GM12878 (cell line): ENCODE measurements around the gene TPD52L2. TPM values are rescaled to one million over a fixed set of nuclear protein-coding genes. Genes with fewer than 3 reads are reported as not detected.
A peak's percentile ranks its signal among the peaks of the same experiment; 100 is the strongest.

Experiments
- ATAC-seq: fragments of 200-7000 bp; cut with Tn5 transposase; 3 replicates; pipeline ENCODE4 v1.9.1; 2020; ENCODE audit warnings: mild to moderate bottlenecking, moderate library complexity
- BruUV-seq: library from RNA; stranded (reverse); fragments of 400-500 nt; replicated peaks from 2 replicates; lab custom pipeline; 2021; lab: Mats Ljungman, UMichigan
- CTCF ChIA-PET: fragments of 300-600 bp; sonication (Branson Sonifier 250); formaldehyde crosslinking; extraction: SDS; loops from one replicate; lab custom pipeline; 2021; ENCODE audit warnings: inconsistent platforms; lab: Yijun Ruan, JAX
- POLR2A ChIA-PET: fragments of 350-600 bp; formaldehyde crosslinking; extraction: SDS; loops from one replicate; lab custom pipeline; 2021; ENCODE audit warnings: inconsistent platforms; lab: Charles Lee
- RAD21 ChIA-PET: fragments of 300-600 bp; sonication (Branson Sonifier 250); formaldehyde crosslinking; loops from one replicate; lab custom pipeline; 2023; ENCODE audit warnings: antibody characterized with exemption; ENCODE audit not compliant: unreplicated experiment; lab: Charles Lee
- SMC1A ChIA-PET: fragments of 300-600 bp; sonication (Branson Sonifier 250); formaldehyde crosslinking; loops from one replicate; lab custom pipeline; 2023; ENCODE audit not compliant: unreplicated experiment, uncharacterized antibody; lab: Charles Lee
- DNase-seq: peaks from one replicate; pipeline ENCODE4 v3.0.0-alpha.2; 2011; ENCODE audit warnings: low read depth, low spot score
- FAIRE-seq: peaks from 3 replicates; lab custom pipeline; 2011; peaks lifted over from hg19 to GRCh38; lab: Jason Lieb, UNC
- H2AFZ ChIP-seq: 2 replicates; pipeline ENCODE4 v1.6.0; 2011; ENCODE audit warnings: low read depth, low read length, control low read depth; ENCODE audit not compliant: control insufficient read depth
- H3K27ac ChIP-seq: 2 replicates; pipeline ENCODE4 v1.5.1; 2011; ENCODE audit warnings: control low read depth; ENCODE audit not compliant: control insufficient read depth, insufficient read depth
- H3K27me3 ChIP-seq, 2 experiments: replicated peaks in 1 of 2; 2 replicates each; pipeline versions ENCODE4 v1.6.0 to v1.6.1; 2011; ENCODE audit warnings: low read length in 1 of 2; ENCODE audit not compliant: control insufficient read depth in 2 of 2, insufficient read depth in 2 of 2
- H3K36me3 ChIP-seq, 2 experiments: 2 replicates each; pipeline ENCODE4 v1.5.1; 2011; ENCODE audit warnings: low read length in 1 of 2; ENCODE audit not compliant: control insufficient read depth in 2 of 2, insufficient read depth in 2 of 2
- H3K4me1 ChIP-seq: 2 replicates; pipeline ENCODE4 v1.6.1; 2011; ENCODE audit warnings: mild to moderate bottlenecking, low read length, moderate library complexity, mixed read lengths; ENCODE audit not compliant: control insufficient read depth, insufficient read depth
- H3K4me2 ChIP-seq: 2 replicates; pipeline ENCODE4 v1.6.0; 2011; ENCODE audit warnings: control low read depth; ENCODE audit not compliant: control insufficient read depth, insufficient read depth
- H3K4me3 ChIP-seq: fragments of 200-600 bp; sonication (generic); 2 replicates; pipeline ENCODE4 v1.5.1; 2016
- H3K79me2 ChIP-seq: 2 replicates; pipeline ENCODE4 v1.6.0; 2011; ENCODE audit warnings: low read length; ENCODE audit not compliant: control insufficient read depth, insufficient read depth
- H3K9ac ChIP-seq: 2 replicates; pipeline ENCODE4 v1.8.0; 2011; ENCODE audit warnings: low read length, control low read depth, mixed read lengths; ENCODE audit not compliant: control insufficient read depth, insufficient read depth
- H3K9me3 ChIP-seq: replicated peaks from 3 replicates; pipeline ENCODE4 v1.5.1; 2011; ENCODE audit warnings: mild to moderate bottlenecking, low read length; ENCODE audit not compliant: control insufficient read depth, insufficient read depth
- H4K20me1 ChIP-seq: 2 replicates; pipeline ENCODE4 v1.6.0; 2011; ENCODE audit not compliant: control insufficient read depth, insufficient read depth
- GABPA ChIP-seq: IDR thresholded peaks from 2 replicates; pipeline ENCODE4 v1.6.1; 2014; ENCODE audit warnings: antibody characterized with exemption, low read depth, mild to moderate bottlenecking, inconsistent platforms
- MEF2B ChIP-seq: fragments of 450-650 bp; IDR thresholded peaks from 2 replicates; pipeline ENCODE4 v1.6.1; 2018; ENCODE audit warnings: mild to moderate bottlenecking, moderate library complexity; ENCODE audit not compliant: partially characterized antibody, poor library complexity, severe bottlenecking
- POU2F2 ChIP-seq: IDR thresholded peaks from 3 replicates; pipeline ENCODE4 v1.6.1; 2011; ENCODE audit warnings: low read depth, mild to moderate bottlenecking, low read length, borderline replicate concordance
- RAD21 ChIP-seq: IDR thresholded peaks from 2 replicates; pipeline ENCODE4 v1.6.1; 2011; ENCODE audit warnings: mild to moderate bottlenecking, low read depth, low read length, moderate library complexity; ENCODE audit not compliant: insufficient read depth
- RUNX3 ChIP-seq: IDR thresholded peaks from 2 replicates; pipeline ENCODE4 v1.6.1; 2012; ENCODE audit warnings: low read length, inconsistent platforms
- SMC3 ChIP-seq: IDR thresholded peaks from 2 replicates; pipeline ENCODE4 v1.6.1; 2011; ENCODE audit warnings: low read length, improper control_type of control experiment, borderline replicate concordance
- ZBED1 ChIP-seq: IDR thresholded peaks from 2 replicates; pipeline ENCODE4 v1.6.1; 2016; ENCODE audit warnings: borderline replicate concordance
- WGBS: methylation state at CpG from one replicate; pipeline ENCODE4 v1.1.6; 2016; ENCODE audit warnings: low lambda C conversion rate; ENCODE audit not compliant: insufficient replicate concordance, insufficient coverage; ENCODE audit errors: missing lambda C conversion rate; 5-methylcytosine and 5-hydroxymethylcytosine counted together
- in situ Hi-C: fragments of 300-500 bp; cut with MboI; formaldehyde crosslinking; loops from 9 replicates; pipeline ENCODE4 v1.14.3; 2018; ENCODE audit warnings: mixed read lengths
- intact Hi-C: fragments of 100-400 bp; cut with micrococcal nuclease; formaldehyde crosslinking; loops from one replicate; pipeline ENCODE4 v1.14.2; 2022; ENCODE audit not compliant: unreplicated experiment
- polyA plus RNA-seq, 11 experiments: library from polyadenylated mRNA; depleted of rRNA in 4 of 11; unstranded in 6 of 11; stranded (reverse) in 5 of 11; fragments of >200 nt; fragmentation: Nextera tagmentation in 4 of 11; fragmentation: Illumina TruSeq in 1 of 11; extraction: Ambion mirVana in 4 of 11; extraction: Trizol in 1 of 11; gene quantifications; 1 replicate in 1 of 11; 2 replicates in 10 of 11; pipeline versions ENCODE4 v1.2.1 to v1.2.3, GENCODE V29; 2011 to 2016; ENCODE audit warnings: inconsistent platforms in 2 of 11, missing spikeins in 2 of 11, low read depth in 1 of 11
- total RNA-seq, 4 experiments: library from RNA; depleted of rRNA in 3 of 4; stranded (reverse); fragments of >200 nt in 3 of 4; fragmentation: Illumina TruSeq in 1 of 4; extraction: Trizol in 1 of 4; gene quantifications; 2 replicates each; pipeline versions ENCODE4 v1.2.1 to v1.2.3, GENCODE V29; 2013 to 2021
- TF ChIP-seq, protein P1 (sequence below): fragments of 450-650 bp; IDR thresholded peaks from 2 replicates; pipeline ENCODE4 v1.6.1; 2016; ENCODE audit warnings: mild to moderate bottlenecking
- TF ChIP-seq, protein P2 (sequence below): IDR thresholded peaks from 2 replicates; pipeline ENCODE4 v1.6.1; 2012; ENCODE audit warnings: mild to moderate bottlenecking, low read depth, low read length
- TF ChIP-seq, protein P3 (sequence below): fragments of 450-650 bp; IDR thresholded peaks from 2 replicates; pipeline ENCODE4 v1.6.1; 2017; ENCODE audit warnings: mild to moderate bottlenecking, moderate library complexity

Gene TPD52L2
- total and polyA plus RNA-seq, 10 of the 15 experiments (the other 5 are each of a cell fraction or from before 2014, with no cell fraction given) = 1.6 to 71.0 (median 46.3) TPM

DNA sequence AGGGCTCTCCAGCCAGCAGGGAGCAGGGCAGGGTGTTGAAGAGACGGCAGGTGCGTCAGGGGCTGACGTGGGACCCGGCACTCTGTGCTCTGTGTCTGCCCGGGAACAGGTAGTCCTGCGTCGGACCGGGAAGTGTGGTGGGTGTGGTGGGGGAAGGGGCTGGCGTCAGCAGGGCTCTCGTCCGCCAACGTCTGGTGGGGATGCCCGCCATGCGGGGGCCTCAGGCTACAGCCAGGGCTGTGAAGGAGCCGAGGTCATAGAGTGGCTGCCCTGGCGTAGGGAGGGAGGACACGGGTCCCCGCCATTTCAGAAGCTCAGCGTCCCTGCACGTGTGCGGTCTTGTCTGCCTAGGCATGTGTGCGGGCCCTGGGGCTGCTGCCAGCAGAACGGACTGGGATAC is 55.2 kb downstream of the TPD52L2 start (continued):
- TF ChIP-seq, protein P1, sequence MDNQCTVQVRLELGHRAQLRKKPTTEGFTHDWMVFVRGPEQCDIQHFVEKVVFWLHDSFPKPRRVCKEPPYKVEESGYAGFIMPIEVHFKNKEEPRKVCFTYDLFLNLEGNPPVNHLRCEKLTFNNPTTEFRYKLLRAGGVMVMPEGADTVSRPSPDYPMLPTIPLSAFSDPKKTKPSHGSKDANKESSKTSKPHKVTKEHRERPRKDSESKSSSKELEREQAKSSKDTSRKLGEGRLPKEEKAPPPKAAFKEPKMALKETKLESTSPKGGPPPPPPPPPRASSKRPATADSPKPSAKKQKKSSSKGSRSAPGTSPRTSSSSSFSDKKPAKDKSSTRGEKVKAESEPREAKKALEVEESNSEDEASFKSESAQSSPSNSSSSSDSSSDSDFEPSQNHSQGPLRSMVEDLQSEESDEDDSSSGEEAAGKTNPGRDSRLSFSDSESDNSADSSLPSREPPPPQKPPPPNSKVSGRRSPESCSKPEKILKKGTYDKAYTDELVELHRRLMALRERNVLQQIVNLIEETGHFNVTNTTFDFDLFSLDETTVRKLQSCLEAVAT = no peak
- TF ChIP-seq SMC3 (no peak), ZBED1 (no peak), RUNX3 (no peak), RAD21 (no peak), GABPA (no peak)
- TF ChIP-seq, protein P2, sequence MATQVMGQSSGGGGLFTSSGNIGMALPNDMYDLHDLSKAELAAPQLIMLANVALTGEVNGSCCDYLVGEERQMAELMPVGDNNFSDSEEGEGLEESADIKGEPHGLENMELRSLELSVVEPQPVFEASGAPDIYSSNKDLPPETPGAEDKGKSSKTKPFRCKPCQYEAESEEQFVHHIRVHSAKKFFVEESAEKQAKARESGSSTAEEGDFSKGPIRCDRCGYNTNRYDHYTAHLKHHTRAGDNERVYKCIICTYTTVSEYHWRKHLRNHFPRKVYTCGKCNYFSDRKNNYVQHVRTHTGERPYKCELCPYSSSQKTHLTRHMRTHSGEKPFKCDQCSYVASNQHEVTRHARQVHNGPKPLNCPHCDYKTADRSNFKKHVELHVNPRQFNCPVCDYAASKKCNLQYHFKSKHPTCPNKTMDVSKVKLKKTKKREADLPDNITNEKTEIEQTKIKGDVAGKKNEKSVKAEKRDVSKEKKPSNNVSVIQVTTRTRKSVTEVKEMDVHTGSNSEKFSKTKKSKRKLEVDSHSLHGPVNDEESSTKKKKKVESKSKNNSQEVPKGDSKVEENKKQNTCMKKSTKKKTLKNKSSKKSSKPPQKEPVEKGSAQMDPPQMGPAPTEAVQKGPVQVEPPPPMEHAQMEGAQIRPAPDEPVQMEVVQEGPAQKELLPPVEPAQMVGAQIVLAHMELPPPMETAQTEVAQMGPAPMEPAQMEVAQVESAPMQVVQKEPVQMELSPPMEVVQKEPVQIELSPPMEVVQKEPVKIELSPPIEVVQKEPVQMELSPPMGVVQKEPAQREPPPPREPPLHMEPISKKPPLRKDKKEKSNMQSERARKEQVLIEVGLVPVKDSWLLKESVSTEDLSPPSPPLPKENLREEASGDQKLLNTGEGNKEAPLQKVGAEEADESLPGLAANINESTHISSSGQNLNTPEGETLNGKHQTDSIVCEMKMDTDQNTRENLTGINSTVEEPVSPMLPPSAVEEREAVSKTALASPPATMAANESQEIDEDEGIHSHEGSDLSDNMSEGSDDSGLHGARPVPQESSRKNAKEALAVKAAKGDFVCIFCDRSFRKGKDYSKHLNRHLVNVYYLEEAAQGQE = no peak

DNA sequence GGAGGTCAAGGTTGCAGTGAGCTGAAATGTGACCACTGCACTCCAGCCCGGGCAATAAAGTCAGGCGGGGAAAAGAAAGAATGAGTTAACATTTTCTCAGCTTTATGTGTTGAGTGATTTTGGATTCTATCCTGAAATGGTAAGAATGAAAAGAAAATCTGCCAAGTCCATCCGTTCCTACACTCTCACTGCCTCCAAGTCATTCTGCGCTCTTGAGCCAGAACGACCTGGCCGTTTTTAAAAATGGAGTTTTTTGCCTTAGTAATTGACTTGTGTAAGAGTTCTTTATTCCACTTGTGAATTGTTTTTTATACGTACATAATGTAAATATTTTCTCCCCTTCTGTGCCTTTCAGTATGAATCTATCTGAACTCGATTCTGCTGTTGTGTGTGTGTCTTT is 58.6 kb downstream of the TPD52L2 start:
- Histone ChIP-seq H3K36me3 (peaks cover 7 to 10% of the 10 kb centered on the region in 2 experiments), H2AFZ (no peak overlapping the region), H3K4me3 (no peak overlapping the region), H3K27me3 (no peaks in the 10 kb centered on the region), H3K4me2 (no peak overlapping the region), H3K9me3 (no peaks in the 10 kb centered on the region), H3K4me1 (no peaks in the 10 kb centered on the region), H3K27ac (no peak overlapping the region), H3K79me2 (no peaks in the 10 kb centered on the region), H4K20me1 (no peaks in the 10 kb centered on the region), H3K9ac (no peak overlapping the region)
- no peak for ATAC-seq
- RAD21 ChIA-PET = no interaction called here
- POLR2A ChIA-PET = no interaction called here
- BruUV-seq = no TSS peak
- 92% methylated on average over 8 of the region's 8 CpGs for WGBS
- peak; percentile 7 for FAIRE-seq
- CTCF ChIA-PET = no interaction called here
- TF ChIP-seq POU2F2 (no peak), MEF2B (no peak)
- TF ChIP-seq, protein P3, sequence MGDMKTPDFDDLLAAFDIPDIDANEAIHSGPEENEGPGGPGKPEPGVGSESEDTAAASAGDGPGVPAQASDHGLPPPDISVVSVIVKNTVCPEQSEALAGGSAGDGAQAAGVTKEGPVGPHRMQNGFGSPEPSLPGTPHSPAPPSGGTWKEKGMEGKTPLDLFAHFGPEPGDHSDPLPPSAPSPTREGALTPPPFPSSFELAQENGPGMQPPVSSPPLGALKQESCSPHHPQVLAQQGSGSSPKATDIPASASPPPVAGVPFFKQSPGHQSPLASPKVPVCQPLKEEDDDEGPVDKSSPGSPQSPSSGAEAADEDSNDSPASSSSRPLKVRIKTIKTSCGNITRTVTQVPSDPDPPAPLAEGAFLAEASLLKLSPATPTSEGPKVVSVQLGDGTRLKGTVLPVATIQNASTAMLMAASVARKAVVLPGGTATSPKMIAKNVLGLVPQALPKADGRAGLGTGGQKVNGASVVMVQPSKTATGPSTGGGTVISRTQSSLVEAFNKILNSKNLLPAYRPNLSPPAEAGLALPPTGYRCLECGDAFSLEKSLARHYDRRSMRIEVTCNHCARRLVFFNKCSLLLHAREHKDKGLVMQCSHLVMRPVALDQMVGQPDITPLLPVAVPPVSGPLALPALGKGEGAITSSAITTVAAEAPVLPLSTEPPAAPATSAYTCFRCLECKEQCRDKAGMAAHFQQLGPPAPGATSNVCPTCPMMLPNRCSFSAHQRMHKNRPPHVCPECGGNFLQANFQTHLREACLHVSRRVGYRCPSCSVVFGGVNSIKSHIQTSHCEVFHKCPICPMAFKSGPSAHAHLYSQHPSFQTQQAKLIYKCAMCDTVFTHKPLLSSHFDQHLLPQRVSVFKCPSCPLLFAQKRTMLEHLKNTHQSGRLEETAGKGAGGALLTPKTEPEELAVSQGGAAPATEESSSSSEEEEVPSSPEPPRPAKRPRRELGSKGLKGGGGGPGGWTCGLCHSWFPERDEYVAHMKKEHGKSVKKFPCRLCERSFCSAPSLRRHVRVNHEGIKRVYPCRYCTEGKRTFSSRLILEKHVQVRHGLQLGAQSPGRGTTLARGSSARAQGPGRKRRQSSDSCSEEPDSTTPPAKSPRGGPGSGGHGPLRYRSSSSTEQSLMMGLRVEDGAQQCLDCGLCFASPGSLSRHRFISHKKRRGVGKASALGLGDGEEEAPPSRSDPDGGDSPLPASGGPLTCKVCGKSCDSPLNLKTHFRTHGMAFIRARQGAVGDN = no peak
- in situ Hi-C loops (no loop called here), intact Hi-C loops (no loop called here)
- DNase-seq = no peak
- SMC1A ChIA-PET = no interaction called here
